IMR-90 (cell line): Measurements from ENCODE around the gene NEDD4L.

Experiments used
- CHD1 ChIP-seq: IDR thresholded peaks from 2 replicates; pipeline ENCODE4 v1.6.1; 2012; ENCODE audit warnings: low read depth, low read length, improper control_type of control experiment
- CTCF ChIP-seq: conservative IDR thresholded peaks from 2 replicates; pipeline ENCODE4 v1.5.1; 2012; ENCODE audit warnings: mild to moderate bottlenecking, low read depth, low read length, improper control_type of control experiment
- FOS ChIP-seq: fragments of 150-350 bp; IDR thresholded peaks from 2 replicates; pipeline ENCODE4 v1.6.1; 2016; ENCODE audit warnings: low read depth, low read length
- MAZ ChIP-seq: IDR thresholded peaks from 2 replicates; pipeline ENCODE4 v1.6.1; 2012; ENCODE audit warnings: low read depth, mild to moderate bottlenecking, low read length, improper control_type of control experiment, moderate library complexity, borderline replicate concordance
- POLR2A ChIP-seq: IDR thresholded peaks from 2 replicates; pipeline ENCODE4 v1.6.1; 2012; ENCODE audit warnings: mild to moderate bottlenecking, low read depth, low read length
- RAD21 ChIP-seq: IDR thresholded peaks from 2 replicates; pipeline ENCODE4 v1.6.1; 2012; ENCODE audit warnings: low read length, improper control_type of control experiment
- RCOR1 ChIP-seq: IDR thresholded peaks from 2 replicates; pipeline ENCODE4 v1.6.1; 2012; ENCODE audit warnings: mild to moderate bottlenecking, low read length, improper control_type of control experiment; ENCODE audit not compliant: insufficient replicate concordance
- USF2 ChIP-seq: fragments of 150-350 bp; IDR thresholded peaks from 2 replicates; pipeline ENCODE4 v1.6.1; 2017; ENCODE audit warnings: mild to moderate bottlenecking, antibody characterized with exemption, low read length, low read depth

GRCh38 chr18:58254873-58255511 is 211.0 kb downstream of the NEDD4L start:
- TF ChIP-seq CTCF (no peak), USF2 (no peak), FOS (no peak), POLR2A (no peak), CHD1 (no peak), RAD21 (no peak), MAZ (no peak), RCOR1 (no peak)
